ENCODE results near the gene AGPAT2. TPM values are rescaled to one million over a fixed set of nuclear protein-coding genes. Genes with fewer than 3 reads are reported as not detected.

AGPAT2 gene
- total and polyA plus RNA-seq, 2 donors (not counting 1 experiment from before 2014, with no cell fraction given): 25.1 to 28.4 TPM

- Histone ChIP-seq H4K20me1 (ENCODE audit: control insufficient read depth, insufficient read depth, low read length, poor library complexity, severe bottlenecking) (no peaks in the 10 kb centered on the region), H2AFZ (ENCODE audit: insufficient read depth, low read depth, low read length, poor library complexity, severe bottlenecking) (peak overlapping the region; percentile 54), H3K9ac (ENCODE audit: low read length) (peak overlapping the region; percentile 51), H3K9me3 (ENCODE audit: control extremely low read depth in 1 of 3, control insufficient read depth in 2 of 3, insufficient read depth in 1 of 3, low read length in 2 of 3) (peaks cover 0 to 17% (median 0%) of the 10 kb centered on the region in 3 donors), H3K4me2 (replicated peaks; ENCODE audit: low read depth, low read length, poor library complexity, severe bottlenecking) (peak overlapping the region; percentile 82), H3K4me3 (ENCODE audit: control extremely low read depth in 1 of 5, extremely low read depth in 1 of 5, insufficient read depth in 1 of 5, low read depth in 2 of 5, low read length in 4 of 5) (peak overlapping the region in 4 of 5 experiments; percentile 21 to 47 (median 29)), H3K79me2 (ENCODE audit: control insufficient read depth, insufficient read depth, low read length) (no peaks in the 10 kb centered on the region), H3K27me3 (replicated peaks in 1 of 4; ENCODE audit: control extremely low read depth in 1 of 4, control insufficient read depth in 3 of 4, insufficient read depth in 4 of 4, low read length in 3 of 4) (peaks cover 0 to 43% (median 21%) of the 10 kb centered on the region in 4 experiments), H3K4me1 (ENCODE audit: control insufficient read depth in 2 of 2, insufficient read depth in 2 of 2, low read length in 2 of 2) (peaks cover 36% of the 10 kb centered on the region in 2 donors), H3K36me3 (replicated peaks in 1 of 2; ENCODE audit: control extremely low read depth in 1 of 2, control insufficient read depth in 1 of 2, extremely low read depth in 1 of 2, insufficient read depth in 2 of 2, low read length in 1 of 2) (no peaks in the 10 kb centered on the region), H3K27ac (ENCODE audit: low read length in 2 of 2) (peak overlapping the region in 1 of 2 donors; percentile 18)
- Mint-ChIP-seq H3K4me3 (peak overlapping the region; percentile 16), H3K9me3 (ENCODE audit: insufficient read depth) (no peaks in the 10 kb centered on the region), H3K27ac (no peak overlapping the region), H3K27me3 (peaks cover 13% of the 10 kb centered on the region), H3K4me1 (peaks cover 22% of the 10 kb centered on the region)
- intact Hi-C loops (cut with micrococcal nuclease): no loop called here
- POLR2A ChIA-PET: no interaction called here
- ATAC-seq (ENCODE audit: low read depth): peak; percentile 96
- DNase-seq: peak; percentile 84
- peak; percentile 94 for TF ChIP-seq CTCF (IDR thresholded peaks at IDR 0.05)
- TF ChIP-seq EZH2 (IDR thresholded peaks at IDR 0.05; ENCODE audit: borderline replicate concordance, insufficient read depth, low read depth, low read length, poor library complexity, severe bottlenecking): no peak
- CTCF ChIA-PET: interaction anchor here (0.6 to 8.2 kb wide), 6 partner anchors 11 to 159 kb away, joined by 3 to 55 read pairs (median 4); no protein-coding TSS in a partner anchor
- 2% methylated on average over 28 of the region's 30 CpGs for WGBS (ENCODE audit: insufficient coverage)
Measured at GRCh38 chr9:136644593-136645351, 42.5 kb downstream of the AGPAT2 start.

- Mint-ChIP-seq H3K9me3 (ENCODE audit: insufficient read depth) (no peaks in the 10 kb centered on the region), H3K4me3 (peak overlapping the region; percentile 10), H3K27ac (no peak overlapping the region), H3K27me3 (peaks cover 13% of the 10 kb centered on the region), H3K4me1 (peaks cover 22% of the 10 kb centered on the region)
- peaks cover 36% of the 10 kb centered on the region in 2 donors for H3K4me1 ChIP-seq (ENCODE audit: control insufficient read depth in 2 of 2, insufficient read depth in 2 of 2, low read length in 2 of 2)
- ChIA-PET CTCF (interaction anchor here (0.7 to 8.2 kb wide), 5 partner anchors 10 to 158 kb away, joined by 3 to 55 read pairs (median 6); no protein-coding TSS in a partner anchor), POLR2A (no interaction called here)
- no peaks in the 10 kb centered on the region for H3K36me3 ChIP-seq (replicated peaks in 1 of 2; ENCODE audit: control extremely low read depth in 1 of 2, control insufficient read depth in 1 of 2, extremely low read depth in 1 of 2, insufficient read depth in 2 of 2, low read length in 1 of 2)
- peak overlapping the region; percentile 82 for H3K4me2 ChIP-seq (replicated peaks; ENCODE audit: low read depth, low read length, poor library complexity, severe bottlenecking)
- H3K9me3 ChIP-seq (ENCODE audit: control extremely low read depth in 1 of 3, control insufficient read depth in 2 of 3, insufficient read depth in 1 of 3, low read length in 2 of 3): peaks cover 0 to 17% (median 0%) of the 10 kb centered on the region in 3 donors
- intact Hi-C loops (cut with micrococcal nuclease): no loop called here
- 0% methylated on average over 13 of the region's 15 CpGs for WGBS (ENCODE audit: insufficient coverage)
- DNase-seq (no peak), ATAC-seq (ENCODE audit: low read depth) (no peak)
- peak overlapping the region; percentile 54 for H2AFZ ChIP-seq (ENCODE audit: insufficient read depth, low read depth, low read length, poor library complexity, severe bottlenecking)
- H3K27me3 ChIP-seq (replicated peaks in 1 of 4; ENCODE audit: control extremely low read depth in 1 of 4, control insufficient read depth in 3 of 4, insufficient read depth in 4 of 4, low read length in 3 of 4): peaks cover 0 to 43% (median 21%) of the 10 kb centered on the region in 4 experiments
- peak overlapping the region; percentile 51 for H3K9ac ChIP-seq (ENCODE audit: low read length)
- H3K27ac ChIP-seq (ENCODE audit: low read length in 2 of 2): no peak overlapping the region
- H3K4me3 ChIP-seq (ENCODE audit: control extremely low read depth in 1 of 5, extremely low read depth in 1 of 5, insufficient read depth in 1 of 5, low read depth in 2 of 5, low read length in 4 of 5): peak overlapping the region in 4 of 5 experiments; percentile 21 to 47 (median 32)
- TF ChIP-seq EZH2 (IDR thresholded peaks at IDR 0.05; ENCODE audit: borderline replicate concordance, insufficient read depth, low read depth, low read length, poor library complexity, severe bottlenecking) (no peak), CTCF (IDR thresholded peaks at IDR 0.05) (no peak)
- H3K79me2 ChIP-seq (ENCODE audit: control insufficient read depth, insufficient read depth, low read length): no peaks in the 10 kb centered on the region
- H4K20me1 ChIP-seq (ENCODE audit: control insufficient read depth, insufficient read depth, low read length, poor library complexity, severe bottlenecking): no peaks in the 10 kb centered on the region
Measured at GRCh38 chr9:136644343-136644592, 43.0 kb downstream of the AGPAT2 start.

Data from B cell (primary cell).